Measurements from ENCODE around the gene NLRP3.
"Not testable (repeated sequence)": the region's sequence is repeated elsewhere in the genome, so short reads cannot be mapped to it uniquely, and the experiment has no call there.

The NLRP3 gene

GRCh38 chr1:247415423-247416361 lies at the start of gene NLRP3:
NLRP3 (plus strand) TSS chr1:247416173; CDS start chr1:247418801, 2,628 bp downstream.
- no peak for TF ChIP-seq CTCF (IDR thresholded peaks at IDR 0.05; ENCODE audit: low read depth, low read length, missing control alignments)
- H3K4me3 ChIP-seq (ENCODE audit: low read depth, low read length), result no peak within 1 kb of the TSS
- no peak for DNase-seq (ENCODE audit: low read depth)
- in situ Hi-C loops (cut with HindIII; ENCODE audit: low sequenced_read_pairs), result no loop called here

GRCh38 chr1:247366345-247366744 lies 49.6 kb upstream of the NLRP3 start:
- DNase-seq (ENCODE audit: low read depth); in situ Hi-C loops (cut with HindIII; ENCODE audit: low sequenced_read_pairs); H3K4me3 ChIP-seq (ENCODE audit: low read depth, low read length): not testable (repeated sequence)

- in situ Hi-C loops (cut with HindIII; ENCODE audit: low sequenced_read_pairs), result no loop called here
- DNase-seq (ENCODE audit: low read depth), result no peak
- no peak for TF ChIP-seq CTCF (IDR thresholded peaks at IDR 0.05; ENCODE audit: low read depth, low read length, missing control alignments)
- H3K4me3 ChIP-seq (ENCODE audit: low read depth, low read length), result no peak overlapping the region
These were observed 48.9 kb upstream of the NLRP3 start for GRCh38 chr1:247366926-247367645.

- in situ Hi-C loops (cut with HindIII; ENCODE audit: low sequenced_read_pairs), result no loop called here
- no peak for TF ChIP-seq CTCF (IDR thresholded peaks at IDR 0.05; ENCODE audit: low read depth, low read length, missing control alignments)
- DNase-seq (ENCODE audit: low read depth), result peak; percentile 8
- H3K4me3 ChIP-seq (ENCODE audit: low read depth, low read length), result no peak overlapping the region
These were observed 48.1 kb upstream of the NLRP3 start for GRCh38 chr1:247367786-247368422.

GRCh38 chr1:247368490-247369145 lies 47.4 kb upstream of the NLRP3 start:
- no peak for TF ChIP-seq CTCF (IDR thresholded peaks at IDR 0.05; ENCODE audit: low read depth, low read length, missing control alignments)
- in situ Hi-C loops (cut with HindIII; ENCODE audit: low sequenced_read_pairs), result no loop called here
- H3K4me3 ChIP-seq (ENCODE audit: low read depth, low read length), result no peak overlapping the region
- DNase-seq (ENCODE audit: low read depth), result no peak

- DNase-seq (ENCODE audit: low read depth), result no peak
- no peak for TF ChIP-seq CTCF (IDR thresholded peaks at IDR 0.05; ENCODE audit: low read depth, low read length, missing control alignments)
- no peak overlapping the region for H3K4me3 ChIP-seq (ENCODE audit: low read depth, low read length)
- in situ Hi-C loops (cut with HindIII; ENCODE audit: low sequenced_read_pairs), result no loop called here
These were observed 44.9 kb upstream of the NLRP3 start for GRCh38 chr1:247370786-247371732.
